HepG2 (cell line): Measurements from ENCODE around the gene SHE. TPM values are rescaled to one million over a fixed set of nuclear protein-coding genes. Genes with fewer than 3 reads are reported as not detected.

Experiments used
- ATAC-seq: fragments of 200-7000 bp; cut with Tn5 transposase; 3 replicates; pipeline ENCODE4 v1.9.1; 2020; ENCODE audit warnings: mild to moderate bottlenecking, moderate library complexity
- BruUV-seq: library from RNA; stranded (reverse); fragments of 400-500 nt; replicated peaks from 2 replicates; lab custom pipeline; 2021; lab: Mats Ljungman, UMichigan
- CTCF ChIA-PET: fragments of 300-600 bp; formaldehyde crosslinking; extraction: SDS; loops from one replicate; lab custom pipeline; 2021; ENCODE audit warnings: low total read pairs, inconsistent platforms, low intra/inter-chr PET ratio; lab: Yijun Ruan, JAX
- POLR2A ChIA-PET: fragments of 350-600 bp; sonication (Branson Sonifier 250); formaldehyde crosslinking; loops from one replicate; lab custom pipeline; 2020; ENCODE audit warnings: antibody characterized with exemption, inconsistent platforms; lab: Yijun Ruan, JAX
- DNase-seq: peaks from one replicate; pipeline ENCODE4 v3.0.0-alpha.2; 2015; ENCODE audit warnings: low spot score
- FAIRE-seq: peaks from 3 replicates; lab custom pipeline; 2011; peaks lifted over from hg19 to GRCh38; lab: Jason Lieb, UNC
- H2AFZ ChIP-seq: one replicate; pipeline ENCODE4 v1.6.1; 2011; ENCODE audit warnings: low read length, inconsistent platforms
- H3K27ac ChIP-seq: fragments of 300-600 bp; 3 replicates; pipeline ENCODE4 v1.8.0; 2011; ENCODE audit warnings: mixed run types, mild to moderate bottlenecking, mixed read lengths, low read length, inconsistent platforms; ENCODE audit not compliant: insufficient read depth; ENCODE audit errors: extremely low read length
- H3K27me3 ChIP-seq, 2 experiments: fragments of 200-600 bp in 1 of 2; 2 replicates in 1 of 2; 3 replicates in 1 of 2; pipeline versions ENCODE4 v1.6.0 to v1.8.0; 2011; ENCODE audit warnings: low read length in 2 of 2, mild to moderate bottlenecking in 2 of 2, moderate library complexity in 2 of 2, inconsistent platforms in 1 of 2; ENCODE audit not compliant: insufficient read depth in 2 of 2, control insufficient read depth in 1 of 2
- H3K36me3 ChIP-seq, 2 experiments: fragments of 200-600 bp in 1 of 2; replicated peaks in 1 of 2; 2 replicates in 1 of 2; 3 replicates in 1 of 2; pipeline versions ENCODE4 v1.5.1 to v1.8.0; 2011; ENCODE audit warnings: low read length in 2 of 2, inconsistent platforms in 1 of 2; ENCODE audit not compliant: insufficient read depth in 2 of 2, control insufficient read depth in 1 of 2
- H3K4me1 ChIP-seq: 2 replicates; pipeline ENCODE4 v1.5.1; 2012; ENCODE audit warnings: low read length, inconsistent platforms; ENCODE audit not compliant: insufficient read depth
- H3K4me2 ChIP-seq: 2 replicates; pipeline ENCODE4 v1.6.0; 2011; ENCODE audit warnings: low read depth, low read length, inconsistent platforms
- H3K4me3 ChIP-seq, 3 experiments: fragments of 200-600 bp in 1 of 3; sonication (generic), shearing (Covaris generic) in 1 of 3; replicated peaks in 1 of 3; 2 replicates each; pipeline ENCODE4 v1.5.1; 2011 to 2016; ENCODE audit warnings: low read length in 3 of 3, inconsistent platforms in 2 of 3, low read depth in 2 of 3, mild to moderate bottlenecking in 2 of 3, control low read depth in 1 of 3, mixed read lengths in 1 of 3; ENCODE audit not compliant: insufficient read depth in 1 of 3
- H3K79me2 ChIP-seq: one replicate; pipeline ENCODE4 v1.6.1; 2011; ENCODE audit warnings: low read length, inconsistent platforms; ENCODE audit not compliant: insufficient read depth
- H3K9ac ChIP-seq: 2 replicates; pipeline ENCODE4 v1.6.0; 2011; ENCODE audit warnings: mild to moderate bottlenecking, low read depth, low read length, inconsistent platforms; ENCODE audit not compliant: insufficient read depth
- H3K9me3 ChIP-seq: 2 replicates; pipeline ENCODE4 v1.5.1; 2012; ENCODE audit warnings: mild to moderate bottlenecking, low read length
- H4K20me1 ChIP-seq: 2 replicates; pipeline ENCODE4 v1.6.0; 2011; ENCODE audit warnings: inconsistent platforms, mild to moderate bottlenecking, low read length, moderate library complexity; ENCODE audit not compliant: insufficient read depth
- FOXA1 ChIP-seq, 2 experiments: fragments of 450-650 bp in 1 of 2; sonication (generic) in 1 of 2; formaldehyde crosslinking in 1 of 2; IDR thresholded peaks; 2 replicates each; pipeline versions ENCODE4 v1.4.0 to v1.6.1; 2016 to 2020; ENCODE audit warnings: missing genetic modification reagents in 1 of 2
- JUNB ChIP-seq: sonication (generic); formaldehyde crosslinking; IDR thresholded peaks from 2 replicates; pipeline ENCODE4 v1.8.0; 2022; ENCODE audit warnings: missing genetic modification reagents, mild to moderate bottlenecking, borderline replicate concordance
- RXRB ChIP-seq: IDR thresholded peaks from 2 replicates; pipeline ENCODE4 v1.6.1; 2016; ENCODE audit warnings: borderline replicate concordance, missing genetic modification reagents, missing compliant biosample characterization
- SMC3 ChIP-seq: IDR thresholded peaks from 2 replicates; pipeline ENCODE4 v1.6.1; 2011; ENCODE audit warnings: low read length, improper control_type of control experiment
- ZFP1 ChIP-seq: IDR thresholded peaks from 2 replicates; pipeline ENCODE4 v1.6.1; 2016
- ZNF205 ChIP-seq: IDR thresholded peaks from 2 replicates; pipeline ENCODE4 v1.6.1; 2018; ENCODE audit warnings: missing biosample characterization, missing genetic modification reagents
- ZNF446 ChIP-seq: sonication (generic); formaldehyde crosslinking; IDR thresholded peaks from 2 replicates; pipeline ENCODE4 v1.5.0; 2020; ENCODE audit warnings: mild to moderate bottlenecking, missing genetic modification reagents
- WGBS: methylation state at CpG from one replicate; pipeline ENCODE4 v1.1.6; 2017; ENCODE audit warnings: low lambda C conversion rate; 5-methylcytosine and 5-hydroxymethylcytosine counted together
- in situ Hi-C: cut with HindIII; loops from 2 replicates; pipeline ENCODE4 v1.10.0; 2017; ENCODE audit warnings: low pct_unique_long_range_greater_than_20kb; ENCODE audit not compliant: extremely low pct_ligation_motif_present
- intact Hi-C: fragments of 100-400 bp; cut with micrococcal nuclease; formaldehyde crosslinking; loops from one replicate; pipeline ENCODE4 v1.10.0; 2022; ENCODE audit not compliant: unreplicated experiment
- polyA plus RNA-seq, 8 experiments: library from polyadenylated mRNA; depleted of rRNA in 3 of 8; stranded (reverse) in 7 of 8; unstranded in 1 of 8; fragments of >200 nt; fragmentation: Illumina TruSeq in 4 of 8; extraction: Trizol in 4 of 8; gene quantifications; 2 replicates each; pipeline versions ENCODE4 v1.2.1 to v1.2.3, GENCODE V29; 2011 to 2016; ENCODE audit warnings: low read depth in 4 of 8, missing spikeins in 1 of 8, mixed read lengths in 1 of 8; ENCODE audit not compliant: insufficient read depth in 1 of 8
- total RNA-seq, 5 experiments: library from RNA; depleted of rRNA; stranded (reverse); fragments of >200 nt; fragmentation: Illumina TruSeq; extraction: Trizol; gene quantifications; 2 replicates each; pipeline ENCODE4 v1.2.3, GENCODE V29; 2016; ENCODE audit warnings: low read depth in 1 of 5

Gene SHE
- total and polyA plus RNA-seq, 2 of the 13 experiments (the other 11 are each of a cell fraction or from before 2014, with no cell fraction given) = not detected

DNA sequence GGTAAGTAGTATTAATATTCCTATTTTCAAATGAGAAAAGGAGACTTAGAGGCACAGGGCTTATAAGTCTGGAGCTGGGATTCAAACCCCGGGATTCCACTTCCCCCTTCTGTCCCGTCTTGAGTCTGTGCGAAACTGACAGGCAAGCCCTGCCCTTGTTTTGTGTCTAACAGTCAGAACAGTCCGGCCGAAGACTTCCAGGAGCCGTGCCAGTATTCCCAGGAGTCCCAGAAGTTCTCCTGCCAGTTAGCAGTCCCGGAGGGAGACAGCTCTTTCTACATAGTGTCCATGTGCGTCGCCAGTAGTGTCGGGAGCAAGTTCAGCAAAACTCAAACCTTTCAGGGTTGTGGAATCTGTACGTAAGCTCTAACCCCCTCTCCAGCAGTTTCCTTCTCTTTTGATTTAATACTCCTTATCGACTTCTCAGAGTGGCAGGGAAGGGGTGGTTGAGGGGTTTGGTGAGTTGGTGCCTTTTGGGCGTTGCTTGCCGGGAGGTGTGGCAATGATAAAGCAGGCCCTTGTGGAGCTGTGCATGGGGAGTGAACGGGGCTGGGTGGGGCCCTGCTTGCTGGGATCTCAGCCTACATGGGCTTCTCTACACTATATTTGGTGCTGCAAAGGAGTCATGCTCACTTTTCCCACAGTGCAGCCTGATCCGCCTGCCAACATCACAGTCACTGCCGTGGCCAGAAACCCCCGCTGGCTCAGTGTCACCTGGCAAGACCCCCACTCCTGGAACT, 67.7 kb downstream of the SHE start:
- Histone ChIP-seq H3K4me1 (peaks cover 19% of the 10 kb centered on the region), H3K4me3 (no peak overlapping the region), H4K20me1 (no peaks in the 10 kb centered on the region), H2AFZ (no peak overlapping the region), H3K9me3 (no peaks in the 10 kb centered on the region), H3K27ac (no peak overlapping the region)
- POLR2A ChIA-PET = no interaction called here
- intact Hi-C loops = no loop called here
- DNase-seq = no peak
- CTCF ChIA-PET = no interaction called here
- no peak for ATAC-seq
- TF ChIP-seq SMC3 = no peak
- no peak for TF ChIP-seq FOXA1 (IDR thresholded peaks at IDR 0.05)
- TF ChIP-seq FOXA1 (CRISPR knock-in tag; IDR thresholded peaks at IDR 0.05) = no peak
- no peak for TF ChIP-seq JUNB (CRISPR knock-in tag)
- no peak for TF ChIP-seq ZNF205 (CRISPR knock-in tag)
- TF ChIP-seq, all 625 proteins: peak for 0
- BruUV-seq = no TSS peak
- no peaks in the 10 kb centered on the region for H3K27me3 ChIP-seq
- no peaks in the 10 kb centered on the region for H3K79me2 ChIP-seq
- WGBS = 92% methylated on average over 17 of the region's 18 CpGs
- no peak overlapping the region for H3K9ac ChIP-seq
- FAIRE-seq = no peak
- no peaks in the 10 kb centered on the region; a peak in 2 of 5 replicates for H3K36me3 ChIP-seq
- in situ Hi-C loops = no loop called here
- H3K4me2 ChIP-seq = no peak overlapping the region

DNA sequence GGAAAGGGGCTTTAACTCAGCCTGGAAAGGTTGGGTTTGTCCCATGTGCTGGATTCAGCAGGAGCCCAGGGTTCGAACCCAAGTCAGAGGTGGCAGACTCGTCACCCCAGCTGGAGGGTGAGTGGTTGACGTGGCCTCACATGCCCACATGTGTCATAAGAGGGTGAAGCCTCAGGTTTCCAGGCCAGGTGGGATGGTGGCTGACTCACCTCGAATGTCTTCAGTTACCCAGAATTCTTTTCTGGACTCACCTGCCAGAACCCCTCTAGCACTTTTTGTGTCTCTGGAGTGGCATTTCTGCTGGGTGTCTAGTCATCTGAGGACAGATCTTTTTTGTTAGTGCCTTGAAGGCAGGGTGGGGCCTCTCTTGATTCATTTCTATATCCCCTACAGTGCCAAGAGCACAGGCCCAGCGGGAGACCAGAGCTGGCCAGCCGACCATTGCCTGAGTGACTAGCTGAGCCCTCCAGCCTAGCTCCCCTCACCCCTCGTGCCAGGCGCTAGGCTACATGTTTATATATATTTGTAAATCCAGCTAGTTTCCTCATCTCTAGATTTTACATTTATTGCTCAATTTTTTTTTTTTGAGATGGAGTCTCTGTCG, 68.9 kb downstream of the SHE start:
- Histone ChIP-seq H3K27ac (no peak overlapping the region), H3K9me3 (no peaks in the 10 kb centered on the region), H3K4me3 (no peak overlapping the region), H3K9ac (no peak overlapping the region), H3K36me3 (no peaks in the 10 kb centered on the region; a peak in 2 of 5 replicates), H3K79me2 (no peaks in the 10 kb centered on the region), H3K4me1 (peaks cover 10% of the 10 kb centered on the region), H2AFZ (no peak overlapping the region), H4K20me1 (no peaks in the 10 kb centered on the region), H3K4me2 (no peak overlapping the region), H3K27me3 (no peaks in the 10 kb centered on the region)
- BruUV-seq = no TSS peak
- 96% methylated on average over 5 of the region's 9 CpGs for WGBS
- ChIA-PET POLR2A (interaction anchor here (1.4 kb wide), 1 partner anchor 15 kb away, joined by 6 read pairs; no protein-coding TSS in a partner anchor), CTCF (no interaction called here)
- intact Hi-C loops (no loop called here), in situ Hi-C loops (no loop called here)
- TF ChIP-seq ZFP1 (no peak), ZNF446 (CRISPR knock-in tag) (no peak), RXRB (CRISPR knock-in tag) (no peak)
- ATAC-seq (no peak), FAIRE-seq (no peak), DNase-seq (no peak)
